ENCODE results near the gene CCDC15.

CCDC15 gene

GRCh38 chr11:125064070-125064469 is 110.1 kb downstream of the CCDC15 start:
- DNase-seq (ENCODE audit: low read depth in 3 of 3), result no peak

GRCh38 chr11:125068368-125068767 is 114.4 kb downstream of the CCDC15 start:
- DNase-seq (ENCODE audit: low read depth in 3 of 3), result no peak

GRCh38 chr11:125069008-125069407 is 115.0 kb downstream of the CCDC15 start:
- DNase-seq (ENCODE audit: low read depth in 3 of 3), result no peak

- DNase-seq (ENCODE audit: low read depth in 3 of 3), result no peak
Measured at GRCh38 chr11:125069796-125070195, 115.8 kb downstream of the CCDC15 start.

GRCh38 chr11:125070699-125071254 is 116.8 kb downstream of the CCDC15 start:
- no peak for DNase-seq (ENCODE audit: low read depth in 3 of 3)

- no peak for DNase-seq (ENCODE audit: low read depth in 3 of 3)
Measured at GRCh38 chr11:125071435-125071834, 117.4 kb downstream of the CCDC15 start.

- no peak for DNase-seq (ENCODE audit: low read depth in 3 of 3)
Measured at GRCh38 chr11:125071846-125072217, 117.8 kb downstream of the CCDC15 start.

GRCh38 chr11:125072218-125072960 is 118.4 kb downstream of the CCDC15 start:
- no peak for DNase-seq (ENCODE audit: low read depth in 3 of 3)

GRCh38 chr11:125072961-125073590 is 119.1 kb downstream of the CCDC15 start:
- no peak for DNase-seq (ENCODE audit: low read depth in 3 of 3)

- DNase-seq (ENCODE audit: low read depth in 3 of 3), result no peak
Measured at GRCh38 chr11:125073616-125074483, 119.8 kb downstream of the CCDC15 start.

GRCh38 chr11:125074511-125075241 is 120.7 kb downstream of the CCDC15 start:
- DNase-seq (ENCODE audit: low read depth in 3 of 3), result no peak

GRCh38 chr11:125075242-125075625 is 121.2 kb downstream of the CCDC15 start:
- DNase-seq (ENCODE audit: low read depth in 3 of 3), result no peak

- no peak for DNase-seq (ENCODE audit: low read depth in 3 of 3)
Measured at GRCh38 chr11:125075900-125076317, 121.9 kb downstream of the CCDC15 start.

GRCh38 chr11:125076378-125076945 is 122.5 kb downstream of the CCDC15 start:
- no peak for DNase-seq (ENCODE audit: low read depth in 3 of 3)

- DNase-seq (ENCODE audit: low read depth in 3 of 3), result no peak
Measured at GRCh38 chr11:125078016-125078415, 124.0 kb downstream of the CCDC15 start.

GRCh38 chr11:125078516-125079140 is 124.6 kb downstream of the CCDC15 start:
- DNase-seq (ENCODE audit: low read depth in 3 of 3), result no peak

GRCh38 chr11:125079151-125079877 is 125.3 kb downstream of the CCDC15 start:
- no peak for DNase-seq (ENCODE audit: low read depth in 3 of 3)

- no peak for DNase-seq (ENCODE audit: low read depth in 3 of 3)
Measured at GRCh38 chr11:125079878-125080530, 126.0 kb downstream of the CCDC15 start.

GRCh38 chr11:125080531-125080911 is 126.5 kb downstream of the CCDC15 start:
- no peak for DNase-seq (ENCODE audit: low read depth in 3 of 3)
